C4-2B (cell line): Measurements from ENCODE around the gene SIMC1.

ENCODE experiments used
- ZFX ChIP-seq: fragments of 450-650 bp; IDR thresholded peaks from 2 replicates; pipeline ENCODE4 v1.6.1; 2017
- TF ChIP-seq, protein P1 (sequence below): fragments of 450-650 bp; conservative IDR thresholded peaks from 2 replicates; pipeline ENCODE4 v1.5.1; 2017; ENCODE audit warnings: mild to moderate bottlenecking

DNA sequence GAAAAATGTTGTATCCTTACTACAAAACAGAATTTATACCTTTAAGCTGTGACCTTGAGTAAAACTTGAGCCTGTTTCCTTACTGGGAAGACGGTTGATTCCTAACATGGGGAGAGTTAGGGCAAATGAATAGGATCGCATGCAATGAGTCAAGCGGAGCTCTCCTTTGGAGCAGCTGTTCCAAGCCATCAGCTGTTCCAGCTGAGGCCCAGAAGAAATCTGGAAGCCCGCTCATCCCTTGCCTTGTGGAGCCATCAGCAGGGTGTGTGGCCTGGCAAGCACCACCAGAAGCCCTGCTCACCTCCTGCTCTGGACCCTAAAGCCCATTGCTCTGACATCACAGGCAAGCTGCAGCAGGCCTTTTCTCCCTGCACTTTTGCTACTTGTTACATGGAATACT lies 115.3 kb downstream of the SIMC1 start:
- TF ChIP-seq, protein P1, sequence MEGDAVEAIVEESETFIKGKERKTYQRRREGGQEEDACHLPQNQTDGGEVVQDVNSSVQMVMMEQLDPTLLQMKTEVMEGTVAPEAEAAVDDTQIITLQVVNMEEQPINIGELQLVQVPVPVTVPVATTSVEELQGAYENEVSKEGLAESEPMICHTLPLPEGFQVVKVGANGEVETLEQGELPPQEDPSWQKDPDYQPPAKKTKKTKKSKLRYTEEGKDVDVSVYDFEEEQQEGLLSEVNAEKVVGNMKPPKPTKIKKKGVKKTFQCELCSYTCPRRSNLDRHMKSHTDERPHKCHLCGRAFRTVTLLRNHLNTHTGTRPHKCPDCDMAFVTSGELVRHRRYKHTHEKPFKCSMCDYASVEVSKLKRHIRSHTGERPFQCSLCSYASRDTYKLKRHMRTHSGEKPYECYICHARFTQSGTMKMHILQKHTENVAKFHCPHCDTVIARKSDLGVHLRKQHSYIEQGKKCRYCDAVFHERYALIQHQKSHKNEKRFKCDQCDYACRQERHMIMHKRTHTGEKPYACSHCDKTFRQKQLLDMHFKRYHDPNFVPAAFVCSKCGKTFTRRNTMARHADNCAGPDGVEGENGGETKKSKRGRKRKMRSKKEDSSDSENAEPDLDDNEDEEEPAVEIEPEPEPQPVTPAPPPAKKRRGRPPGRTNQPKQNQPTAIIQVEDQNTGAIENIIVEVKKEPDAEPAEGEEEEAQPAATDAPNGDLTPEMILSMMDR, result no peak
- no peak for TF ChIP-seq ZFX
